NB4 (cell line): Measurements from ENCODE around the gene KCNQ1.

ENCODE experiments used
- DNase-seq: peaks from one replicate; pipeline ENCODE4 v3.0.0; 2010; ENCODE audit warnings: low read depth
- H3K4me3 ChIP-seq: one replicate; pipeline ENCODE4 v1.5.1; 2011; ENCODE audit warnings: mild to moderate bottlenecking, low read depth, low read length, moderate library complexity
- MYC ChIP-seq: IDR thresholded peaks from 2 replicates; pipeline ENCODE4 v1.6.1; 2011; ENCODE audit warnings: low read depth, low read length
- POLR2A ChIP-seq: IDR thresholded peaks from 2 replicates; pipeline ENCODE4 v1.6.1; 2011; ENCODE audit warnings: mild to moderate bottlenecking; ENCODE audit not compliant: insufficient read length; ENCODE audit errors: extremely low read depth
- TF ChIP-seq, protein P1 (sequence below): IDR thresholded peaks from 2 replicates; pipeline ENCODE4 v1.6.1; 2011; ENCODE audit warnings: low read depth, low read length
- TF ChIP-seq, protein P2 (sequence below): IDR thresholded peaks from one replicate; pipeline ENCODE4 v1.5.1; 2012; ENCODE audit warnings: low read depth, low read length

The KCNQ1 gene, protein sequence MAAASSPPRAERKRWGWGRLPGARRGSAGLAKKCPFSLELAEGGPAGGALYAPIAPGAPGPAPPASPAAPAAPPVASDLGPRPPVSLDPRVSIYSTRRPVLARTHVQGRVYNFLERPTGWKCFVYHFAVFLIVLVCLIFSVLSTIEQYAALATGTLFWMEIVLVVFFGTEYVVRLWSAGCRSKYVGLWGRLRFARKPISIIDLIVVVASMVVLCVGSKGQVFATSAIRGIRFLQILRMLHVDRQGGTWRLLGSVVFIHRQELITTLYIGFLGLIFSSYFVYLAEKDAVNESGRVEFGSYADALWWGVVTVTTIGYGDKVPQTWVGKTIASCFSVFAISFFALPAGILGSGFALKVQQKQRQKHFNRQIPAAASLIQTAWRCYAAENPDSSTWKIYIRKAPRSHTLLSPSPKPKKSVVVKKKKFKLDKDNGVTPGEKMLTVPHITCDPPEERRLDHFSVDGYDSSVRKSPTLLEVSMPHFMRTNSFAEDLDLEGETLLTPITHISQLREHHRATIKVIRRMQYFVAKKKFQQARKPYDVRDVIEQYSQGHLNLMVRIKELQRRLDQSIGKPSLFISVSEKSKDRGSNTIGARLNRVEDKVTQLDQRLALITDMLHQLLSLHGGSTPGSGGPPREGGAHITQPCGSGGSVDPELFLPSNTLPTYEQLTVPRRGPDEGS

DNA sequence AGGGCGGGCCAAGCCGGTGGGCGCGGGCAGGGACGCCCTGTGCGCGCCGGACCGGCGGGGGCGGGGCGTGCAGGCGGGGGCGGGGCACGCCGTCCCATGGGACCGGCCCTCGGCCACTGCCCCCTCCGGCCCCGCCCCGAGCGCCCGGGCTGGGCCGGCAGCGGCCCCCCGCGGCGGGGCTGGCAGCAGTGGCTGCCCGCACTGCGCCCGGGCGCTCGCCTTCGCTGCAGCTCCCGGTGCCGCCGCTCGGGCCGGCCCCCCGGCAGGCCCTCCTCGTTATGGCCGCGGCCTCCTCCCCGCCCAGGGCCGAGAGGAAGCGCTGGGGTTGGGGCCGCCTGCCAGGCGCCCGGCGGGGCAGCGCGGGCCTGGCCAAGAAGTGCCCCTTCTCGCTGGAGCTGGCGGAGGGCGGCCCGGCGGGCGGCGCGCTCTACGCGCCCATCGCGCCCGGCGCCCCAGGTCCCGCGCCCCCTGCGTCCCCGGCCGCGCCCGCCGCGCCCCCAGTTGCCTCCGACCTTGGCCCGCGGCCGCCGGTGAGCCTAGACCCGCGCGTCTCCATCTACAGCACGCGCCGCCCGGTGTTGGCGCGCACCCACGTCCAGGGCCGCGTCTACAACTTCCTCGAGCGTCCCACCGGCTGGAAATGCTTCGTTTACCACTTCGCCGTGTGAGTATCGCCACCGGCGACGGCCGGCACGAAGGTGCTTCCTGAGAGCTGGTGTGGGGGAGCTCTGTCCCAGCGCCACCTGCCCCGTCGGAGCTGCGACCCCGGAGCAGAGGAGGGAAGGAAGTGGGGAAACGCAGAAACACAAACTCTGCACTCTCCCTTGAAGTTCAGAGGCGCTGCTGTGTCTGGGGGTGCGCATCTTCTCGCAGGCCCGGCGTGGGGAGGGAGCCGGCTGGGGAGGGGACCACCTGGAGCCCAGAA, at the start of gene KCNQ1:
KCNQ1 (plus strand) TSS at position 188 of the 925 bp plus-strand sequence; CDS start at position 279, 91 bp downstream.
- TF ChIP-seq, protein P1, sequence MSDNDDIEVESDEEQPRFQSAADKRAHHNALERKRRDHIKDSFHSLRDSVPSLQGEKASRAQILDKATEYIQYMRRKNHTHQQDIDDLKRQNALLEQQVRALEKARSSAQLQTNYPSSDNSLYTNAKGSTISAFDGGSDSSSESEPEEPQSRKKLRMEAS: no peak
- TF ChIP-seq, protein P2, sequence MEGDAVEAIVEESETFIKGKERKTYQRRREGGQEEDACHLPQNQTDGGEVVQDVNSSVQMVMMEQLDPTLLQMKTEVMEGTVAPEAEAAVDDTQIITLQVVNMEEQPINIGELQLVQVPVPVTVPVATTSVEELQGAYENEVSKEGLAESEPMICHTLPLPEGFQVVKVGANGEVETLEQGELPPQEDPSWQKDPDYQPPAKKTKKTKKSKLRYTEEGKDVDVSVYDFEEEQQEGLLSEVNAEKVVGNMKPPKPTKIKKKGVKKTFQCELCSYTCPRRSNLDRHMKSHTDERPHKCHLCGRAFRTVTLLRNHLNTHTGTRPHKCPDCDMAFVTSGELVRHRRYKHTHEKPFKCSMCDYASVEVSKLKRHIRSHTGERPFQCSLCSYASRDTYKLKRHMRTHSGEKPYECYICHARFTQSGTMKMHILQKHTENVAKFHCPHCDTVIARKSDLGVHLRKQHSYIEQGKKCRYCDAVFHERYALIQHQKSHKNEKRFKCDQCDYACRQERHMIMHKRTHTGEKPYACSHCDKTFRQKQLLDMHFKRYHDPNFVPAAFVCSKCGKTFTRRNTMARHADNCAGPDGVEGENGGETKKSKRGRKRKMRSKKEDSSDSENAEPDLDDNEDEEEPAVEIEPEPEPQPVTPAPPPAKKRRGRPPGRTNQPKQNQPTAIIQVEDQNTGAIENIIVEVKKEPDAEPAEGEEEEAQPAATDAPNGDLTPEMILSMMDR: no peak
- TF ChIP-seq MYC (no peak), POLR2A (no peak)
- H3K4me3 ChIP-seq: no peak within 1 kb of the TSS
- no peak for DNase-seq

DNA sequence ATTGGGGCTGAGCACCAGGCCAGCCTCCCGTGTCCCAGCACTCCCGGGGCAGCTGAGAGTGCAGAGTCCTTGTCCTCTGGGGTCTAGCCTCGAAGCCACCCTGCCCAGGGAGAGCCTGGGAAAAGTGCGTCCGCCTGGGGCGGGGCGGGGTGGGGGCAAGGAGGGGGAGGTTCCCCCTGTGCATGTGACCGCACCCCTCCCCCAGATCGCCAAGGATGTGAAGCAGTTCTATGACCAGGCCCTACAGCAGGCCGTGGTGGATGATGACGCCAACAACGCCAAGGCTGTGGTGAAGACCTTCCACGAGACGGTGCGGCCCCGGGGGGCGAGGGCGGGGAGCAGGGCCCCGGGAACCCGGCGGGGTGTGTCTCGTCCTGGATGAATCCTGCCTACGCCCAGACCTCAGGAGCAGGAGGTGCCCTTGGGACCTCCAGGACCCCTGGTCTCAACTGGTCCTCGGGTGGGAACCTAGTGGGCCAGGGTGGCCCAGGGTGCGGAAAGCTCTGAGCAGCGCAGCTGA, 49.5 kb upstream of the KCNQ1 start:
- no peak overlapping the region for H3K4me3 ChIP-seq
- TF ChIP-seq, protein P1: no peak
- TF ChIP-seq MYC (no peak), POLR2A (no peak)
- TF ChIP-seq, protein P2: no peak
- DNase-seq: no peak

DNA sequence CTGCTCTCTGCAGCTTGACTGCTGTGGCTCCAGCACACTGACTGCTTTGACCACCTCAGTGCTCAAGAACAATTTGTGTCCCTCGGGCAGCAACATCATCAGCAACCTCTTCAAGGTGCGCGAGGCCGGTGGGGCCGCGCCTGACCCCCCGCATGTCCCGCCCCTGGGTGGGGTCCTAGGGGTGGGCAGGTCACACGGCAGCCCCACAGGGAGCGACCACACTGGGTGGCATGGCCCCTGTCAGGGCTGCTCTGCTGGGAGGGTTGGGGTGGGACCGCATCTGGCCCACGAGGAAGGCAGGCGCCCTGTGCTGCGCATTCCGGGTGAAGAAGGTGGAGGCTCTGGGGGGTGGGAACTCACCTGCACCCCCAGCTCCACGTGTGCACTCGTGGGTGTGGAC, 49.0 kb upstream of the KCNQ1 start:
- DNase-seq: no peak
- TF ChIP-seq, protein P1: no peak
- H3K4me3 ChIP-seq: no peak overlapping the region

DNA sequence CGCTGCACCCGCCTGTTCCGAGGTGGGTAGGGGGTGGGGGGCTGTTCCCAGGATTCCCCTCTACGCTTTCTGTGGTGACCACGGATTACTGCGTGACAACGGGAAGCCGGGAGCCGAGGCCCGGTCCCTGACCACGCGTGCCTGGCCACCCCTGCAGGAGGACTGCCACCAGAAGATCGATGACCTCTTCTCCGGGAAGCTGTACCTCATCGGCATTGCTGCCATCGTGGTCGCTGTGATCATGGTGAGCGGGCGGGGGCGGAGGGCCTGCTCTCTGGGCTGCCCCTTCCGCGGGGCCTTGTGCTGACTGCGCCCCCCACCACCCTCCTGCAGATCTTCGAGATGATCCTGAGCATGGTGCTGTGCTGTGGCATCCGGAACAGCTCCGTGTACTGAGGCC, 48.3 kb upstream of the KCNQ1 start:
- TF ChIP-seq MYC (no peak), POLR2A (no peak)
- TF ChIP-seq, protein P1: no peak
- TF ChIP-seq, protein P2: no peak
- H3K4me3 ChIP-seq: no peak overlapping the region
- DNase-seq: no peak

DNA sequence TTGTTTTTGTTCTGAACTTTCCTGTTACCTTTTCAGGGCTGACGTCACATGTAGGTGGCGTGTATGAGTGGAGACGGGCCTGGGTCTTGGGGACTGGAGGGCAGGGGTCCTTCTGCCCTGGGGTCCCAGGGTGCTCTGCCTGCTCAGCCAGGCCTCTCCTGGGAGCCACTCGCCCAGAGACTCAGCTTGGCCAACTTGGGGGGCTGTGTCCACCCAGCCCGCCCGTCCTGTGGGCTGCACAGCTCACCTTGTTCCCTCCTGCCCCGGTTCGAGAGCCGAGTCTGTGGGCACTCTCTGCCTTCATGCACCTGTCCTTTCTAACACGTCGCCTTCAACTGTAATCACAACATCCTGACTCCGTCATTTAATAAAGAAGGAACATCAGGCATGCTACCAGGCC, 47.8 kb upstream of the KCNQ1 start:
- H3K4me3 ChIP-seq: no peak overlapping the region
- TF ChIP-seq, protein P1: no peak
- no peak for TF ChIP-seq POLR2A
- TF ChIP-seq, protein P2: no peak
- TF ChIP-seq MYC: no peak
- DNase-seq: no peak
